PC-3 (cell line): ENCODE measurements around the gene DOCK1. TPM values are rescaled to one million over a fixed set of nuclear protein-coding genes. Genes with fewer than 3 reads are reported as not detected.

Experiments used
- ATAC-seq: fragments of 200-7000 bp; cut with Tn5 transposase; 2 replicates; pipeline ENCODE4 v1.9.1; 2020; ENCODE audit warnings: mild to moderate bottlenecking, moderate library complexity
- BruUV-seq: library from RNA; stranded (reverse); fragments of 400-500 nt; replicated peaks from 2 replicates; lab custom pipeline; 2021; lab: Mats Ljungman, UMichigan
- CTCF ChIA-PET: fragments of 300-600 bp; sonication (Branson Sonifier 250); formaldehyde crosslinking; loops from one replicate; lab custom pipeline; 2022; ENCODE audit warnings: antibody characterized with exemption; lab: Charles Lee
- POLR2A ChIA-PET: fragments of 300-600 bp; sonication (Branson Sonifier 250); formaldehyde crosslinking; loops from one replicate; lab custom pipeline; 2022; ENCODE audit warnings: antibody characterized with exemption; ENCODE audit not compliant: unreplicated experiment; lab: Charles Lee
- DNase-seq: peaks from one replicate; pipeline ENCODE4 v3.0.0-alpha.2; 2015
- H2AFZ ChIP-seq: fragments of 300-600 bp; sonication (generic); 2 replicates; pipeline ENCODE4 v1.6.0; 2016; ENCODE audit warnings: antibody characterized with exemption, low read length
- H3F3A ChIP-seq: fragments of 300-600 bp; sonication (generic); one replicate; pipeline ENCODE4 v1.6.0; 2017; ENCODE audit warnings: antibody characterized with exemption, low read length, control low read depth, mild to moderate bottlenecking; ENCODE audit not compliant: unreplicated experiment
- H3K27ac ChIP-seq: fragments of 300-600 bp; sonication (generic); 2 replicates; pipeline ENCODE4 v1.5.1; 2016; ENCODE audit warnings: mild to moderate bottlenecking, low read length
- H3K27me3 ChIP-seq: fragments of 300-600 bp; sonication (generic); 2 replicates; pipeline ENCODE4 v1.6.1; 2016; ENCODE audit warnings: low read length, mixed read lengths
- H3K36me3 ChIP-seq: fragments of 300-600 bp; sonication (generic); 2 replicates; pipeline ENCODE4 v1.6.1; 2016; ENCODE audit warnings: low read depth, mixed run types, low read length, mixed read lengths
- H3K4me1 ChIP-seq: fragments of 300-600 bp; sonication (generic); 2 replicates; pipeline ENCODE4 v1.5.1; 2016; ENCODE audit warnings: low read length; ENCODE audit not compliant: insufficient read depth
- H3K4me2 ChIP-seq: fragments of 300-600 bp; sonication (generic); 2 replicates; pipeline ENCODE4 v1.6.0; 2016; ENCODE audit warnings: low read length
- H3K4me3 ChIP-seq: fragments of 300-600 bp; sonication (generic); 2 replicates; pipeline ENCODE4 v1.5.1; 2016; ENCODE audit warnings: mild to moderate bottlenecking, low read length, mixed read lengths
- H3K79me2 ChIP-seq: fragments of 300-600 bp; sonication (generic); 2 replicates; pipeline ENCODE4 v1.6.1; 2017; ENCODE audit warnings: low read length, mixed read lengths
- H3K9ac ChIP-seq: fragments of 300-600 bp; sonication (generic); 2 replicates; pipeline ENCODE4 v1.6.0; 2016; ENCODE audit warnings: mild to moderate bottlenecking, low read length
- H3K9me2 ChIP-seq: fragments of 300-600 bp; sonication (generic); replicated peaks from 2 replicates; pipeline ENCODE4 v1.6.1; 2016; ENCODE audit warnings: mixed run types, low read length, mixed read lengths
- H3K9me3 ChIP-seq: fragments of 300-600 bp; sonication (generic); 2 replicates; pipeline ENCODE4 v1.6.1; 2016; ENCODE audit warnings: low read length, mixed read lengths
- H4K20me1 ChIP-seq: fragments of 300-600 bp; sonication (generic); 2 replicates; pipeline ENCODE4 v1.6.1; 2016; ENCODE audit warnings: low read length, mixed read lengths
- EZH2 ChIP-seq: fragments of 300-600 bp; sonication (generic); IDR thresholded peaks from one replicate; pipeline ENCODE4 v1.6.1; 2017; ENCODE audit warnings: antibody characterized with exemption, mild to moderate bottlenecking, low read length; ENCODE audit not compliant: unreplicated experiment
- EZH2phosphoT487 ChIP-seq: fragments of 300-600 bp; sonication (generic); IDR thresholded peaks from 2 replicates; pipeline ENCODE4 v1.6.1; 2018; ENCODE audit warnings: mild to moderate bottlenecking, antibody characterized with exemption, low read length, borderline replicate concordance
- intact Hi-C: fragments of 100-400 bp; cut with micrococcal nuclease; formaldehyde crosslinking; loops from 2 replicates; pipeline ENCODE4 v1.9.0; 2023
- total RNA-seq: library from RNA; depleted of rRNA; stranded (reverse); fragments of >200 nt; gene quantifications from 2 replicates; pipeline ENCODE4 v1.2.3, GENCODE V29; 2014
- TF ChIP-seq, protein P1 (sequence below): fragments of 300-600 bp; sonication (generic); conservative IDR thresholded peaks from 2 replicates; pipeline ENCODE4 v1.5.1; 2017; ENCODE audit warnings: antibody characterized with exemption, low read depth, mild to moderate bottlenecking, low read length

DOCK1 gene
- total RNA-seq, 1 experiment from 2014 or later = 34.3 TPM

DNA sequence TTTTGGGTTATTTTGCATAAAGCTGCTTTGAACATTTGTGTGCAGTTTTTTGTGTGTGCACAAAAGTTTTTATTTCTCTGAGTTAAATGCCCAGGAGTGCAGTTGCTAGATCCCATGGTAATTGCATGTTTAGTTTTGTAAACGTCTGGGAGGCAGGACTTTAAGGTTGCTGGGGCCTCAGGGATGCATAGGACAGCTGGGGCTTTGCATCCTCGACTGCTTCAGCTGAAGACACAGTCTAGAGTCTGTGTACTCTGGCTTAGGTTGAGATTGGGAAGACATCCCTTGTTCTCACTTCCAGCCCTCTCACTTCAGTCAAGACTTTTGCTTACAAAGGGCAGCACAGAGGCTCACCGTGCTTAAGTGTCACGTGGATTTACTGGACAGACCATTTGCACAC is 385.6 kb downstream of the DOCK1 start:
- H3K27me3 ChIP-seq = no peaks in the 10 kb centered on the region
- CTCF ChIA-PET = no interaction called here
- H4K20me1 ChIP-seq = no peaks in the 10 kb centered on the region
- H3K9ac ChIP-seq = no peak overlapping the region
- intact Hi-C loops = no loop called here
- POLR2A ChIA-PET = no interaction called here
- ATAC-seq = no peak
- H2AFZ ChIP-seq = no peak overlapping the region
- no peaks in the 10 kb centered on the region for H3F3A ChIP-seq
- H3K9me3 ChIP-seq = peaks cover 5% of the 10 kb centered on the region; the same call in 1 of the 2 replicates
- H3K27ac ChIP-seq = no peak overlapping the region
- no peaks in the 10 kb centered on the region for H3K79me2 ChIP-seq
- H3K4me3 ChIP-seq = no peak overlapping the region
- BruUV-seq = no TSS peak
- H3K36me3 ChIP-seq = no peaks in the 10 kb centered on the region; the same call in 1 of the 2 replicates
- no peak for DNase-seq
- H3K4me1 ChIP-seq = no peaks in the 10 kb centered on the region
- no peaks in the 10 kb centered on the region for H3K9me2 ChIP-seq
- TF ChIP-seq EZH2phosphoT487 = no peak
- TF ChIP-seq EZH2 = no peak
- TF ChIP-seq, protein P1, sequence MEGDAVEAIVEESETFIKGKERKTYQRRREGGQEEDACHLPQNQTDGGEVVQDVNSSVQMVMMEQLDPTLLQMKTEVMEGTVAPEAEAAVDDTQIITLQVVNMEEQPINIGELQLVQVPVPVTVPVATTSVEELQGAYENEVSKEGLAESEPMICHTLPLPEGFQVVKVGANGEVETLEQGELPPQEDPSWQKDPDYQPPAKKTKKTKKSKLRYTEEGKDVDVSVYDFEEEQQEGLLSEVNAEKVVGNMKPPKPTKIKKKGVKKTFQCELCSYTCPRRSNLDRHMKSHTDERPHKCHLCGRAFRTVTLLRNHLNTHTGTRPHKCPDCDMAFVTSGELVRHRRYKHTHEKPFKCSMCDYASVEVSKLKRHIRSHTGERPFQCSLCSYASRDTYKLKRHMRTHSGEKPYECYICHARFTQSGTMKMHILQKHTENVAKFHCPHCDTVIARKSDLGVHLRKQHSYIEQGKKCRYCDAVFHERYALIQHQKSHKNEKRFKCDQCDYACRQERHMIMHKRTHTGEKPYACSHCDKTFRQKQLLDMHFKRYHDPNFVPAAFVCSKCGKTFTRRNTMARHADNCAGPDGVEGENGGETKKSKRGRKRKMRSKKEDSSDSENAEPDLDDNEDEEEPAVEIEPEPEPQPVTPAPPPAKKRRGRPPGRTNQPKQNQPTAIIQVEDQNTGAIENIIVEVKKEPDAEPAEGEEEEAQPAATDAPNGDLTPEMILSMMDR = no peak
- H3K4me2 ChIP-seq = no peak overlapping the region

DNA sequence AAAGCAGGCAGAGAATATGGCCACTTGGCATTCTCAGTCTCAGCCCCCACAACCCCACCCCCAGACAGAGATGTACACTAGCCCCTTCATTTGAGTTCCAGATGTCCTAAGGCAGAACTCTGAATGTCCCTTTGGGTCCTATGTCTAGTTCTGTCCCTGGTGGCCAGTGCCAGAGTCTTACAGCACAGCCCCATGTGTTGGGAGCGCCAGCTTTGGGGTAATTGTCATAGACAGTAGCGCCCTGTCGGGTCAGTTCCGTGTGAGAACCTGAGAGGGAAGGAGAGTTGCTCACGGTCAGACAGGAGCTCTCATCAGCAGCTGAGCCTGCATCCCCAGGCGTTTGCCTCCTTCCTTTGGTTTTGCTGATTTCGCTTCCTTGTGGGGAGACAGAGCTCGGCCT is 386.1 kb downstream of the DOCK1 start:
- ATAC-seq (no peak), DNase-seq (no peak)
- H3F3A ChIP-seq = no peaks in the 10 kb centered on the region
- no peaks in the 10 kb centered on the region for H3K4me1 ChIP-seq
- intact Hi-C loops = no loop called here
- no peaks in the 10 kb centered on the region for H4K20me1 ChIP-seq
- no peaks in the 10 kb centered on the region for H3K79me2 ChIP-seq
- no peaks in the 10 kb centered on the region for H3K27me3 ChIP-seq
- H3K36me3 ChIP-seq = no peaks in the 10 kb centered on the region; the same call in 1 of the 2 replicates
- peaks cover 5% of the 10 kb centered on the region; the same call in 1 of the 2 replicates for H3K9me3 ChIP-seq
- ChIA-PET CTCF (no interaction called here), POLR2A (no interaction called here)
- H3K9me2 ChIP-seq = no peaks in the 10 kb centered on the region
- no TSS peak for BruUV-seq
- H3K9ac ChIP-seq = no peak overlapping the region
- no peak overlapping the region for H2AFZ ChIP-seq
- no peak overlapping the region for H3K4me2 ChIP-seq
- H3K27ac ChIP-seq = no peak overlapping the region
- TF ChIP-seq, protein P1 = no peak
- TF ChIP-seq EZH2 = no peak
- TF ChIP-seq EZH2phosphoT487 = no peak
- no peak overlapping the region for H3K4me3 ChIP-seq

DNA sequence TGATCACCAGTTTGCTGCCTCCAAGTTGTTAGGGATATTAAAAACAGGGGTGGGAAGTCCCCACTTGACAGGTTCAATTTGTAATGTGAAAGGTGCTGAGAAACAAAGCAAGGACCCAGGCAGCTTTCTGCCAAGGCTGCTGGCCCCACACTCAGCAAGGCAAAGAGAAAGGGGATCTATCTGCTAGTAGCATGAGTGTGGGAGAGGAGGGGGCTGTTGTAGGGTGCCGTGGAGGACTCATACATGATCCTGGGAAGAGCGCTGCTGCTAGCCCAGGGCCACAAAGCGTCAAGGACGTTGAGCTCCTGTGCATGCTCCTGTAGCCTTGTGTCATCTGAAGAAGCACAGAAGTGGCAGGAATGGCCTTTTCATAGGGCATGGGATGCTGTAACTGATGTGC is 387.7 kb downstream of the DOCK1 start:
- POLR2A ChIA-PET = no interaction called here
- no peak overlapping the region for H2AFZ ChIP-seq

More for the DNA sequence above, 387.7 kb downstream of the DOCK1 start:
- no peaks in the 10 kb centered on the region for H3K9me2 ChIP-seq
- no peak overlapping the region for H3K27ac ChIP-seq
- no peak for ATAC-seq
- no peak overlapping the region for H3K4me2 ChIP-seq
- no peaks in the 10 kb centered on the region for H3K79me2 ChIP-seq
- H4K20me1 ChIP-seq = no peaks in the 10 kb centered on the region
- CTCF ChIA-PET = no interaction called here
- no peak overlapping the region for H3K4me3 ChIP-seq
- no peak for DNase-seq
- H3K27me3 ChIP-seq = no peaks in the 10 kb centered on the region
- H3K9me3 ChIP-seq = peaks cover 4% of the 10 kb centered on the region; the same call in 1 of the 2 replicates
- no peaks in the 10 kb centered on the region for H3F3A ChIP-seq
- intact Hi-C loops = no loop called here
- H3K36me3 ChIP-seq = no peaks in the 10 kb centered on the region; the same call in 1 of the 2 replicates
- no peak overlapping the region for H3K9ac ChIP-seq
- H3K4me1 ChIP-seq = no peaks in the 10 kb centered on the region
- TF ChIP-seq, protein P1 = no peak
- no peak for TF ChIP-seq EZH2
- TF ChIP-seq EZH2phosphoT487 = no peak
- no TSS peak for BruUV-seq
